ENCODE data around the gene TEX10.

GRCh38 chr9:100346836-100347235 lies 5.9 kb downstream of the TEX10 start:
- TF ChIP-seq CTCF (IDR thresholded peaks at IDR 0.05) (no peak), EP300 (IDR thresholded peaks at IDR 0.05) (no peak), POLR2AphosphoS5 (IDR thresholded peaks at IDR 0.05) (no peak)

Data from sigmoid colon (tissue), 4 donors.